Astrocyte of the spinal cord (primary cell): Measurements from ENCODE around the gene SCAP.
A peak's percentile ranks its signal among the peaks of the same experiment; 100 is the strongest.

ENCODE experiments used
- DNase-seq: peaks from one replicate; pipeline ENCODE4 v3.0.0; 2011; ENCODE audit warnings: low read depth, low spot score
- H3K4me3 ChIP-seq: 2 replicates; pipeline ENCODE4 v1.5.1; 2011; ENCODE audit warnings: low read depth, mild to moderate bottlenecking, low read length, moderate library complexity
- in situ Hi-C: cut with HindIII; loops from 2 replicates; pipeline ENCODE4 v1.10.0; 2017; ENCODE audit warnings: low sequenced_read_pairs
- TF ChIP-seq, protein P1 (sequence below): IDR thresholded peaks from 2 replicates; pipeline ENCODE4 v1.5.1; 2012; ENCODE audit warnings: low read depth, mild to moderate bottlenecking, low read length, inconsistent platforms

SCAP gene

DNA sequence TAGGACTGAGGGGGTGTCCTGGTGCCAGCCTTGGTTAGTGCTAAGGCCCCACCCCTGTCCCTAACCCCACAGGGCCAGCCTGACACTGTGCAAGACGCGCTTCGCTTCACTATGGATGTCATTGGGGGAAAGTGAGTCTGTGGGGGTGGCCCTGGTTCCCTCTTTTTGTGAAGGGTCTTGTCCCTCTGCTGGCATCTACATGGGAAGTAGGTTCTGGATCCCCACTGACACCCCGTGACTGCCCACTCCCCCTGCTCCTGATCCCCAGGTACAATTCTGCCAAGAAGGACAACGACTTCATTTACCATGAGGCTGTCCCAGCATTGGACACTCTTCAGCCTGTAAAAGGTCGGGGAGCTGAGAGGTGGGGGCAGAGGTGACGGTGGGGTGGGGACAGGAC is 68.5 kb downstream of the SCAP start:
- no peak overlapping the region for H3K4me3 ChIP-seq
- TF ChIP-seq, protein P1, sequence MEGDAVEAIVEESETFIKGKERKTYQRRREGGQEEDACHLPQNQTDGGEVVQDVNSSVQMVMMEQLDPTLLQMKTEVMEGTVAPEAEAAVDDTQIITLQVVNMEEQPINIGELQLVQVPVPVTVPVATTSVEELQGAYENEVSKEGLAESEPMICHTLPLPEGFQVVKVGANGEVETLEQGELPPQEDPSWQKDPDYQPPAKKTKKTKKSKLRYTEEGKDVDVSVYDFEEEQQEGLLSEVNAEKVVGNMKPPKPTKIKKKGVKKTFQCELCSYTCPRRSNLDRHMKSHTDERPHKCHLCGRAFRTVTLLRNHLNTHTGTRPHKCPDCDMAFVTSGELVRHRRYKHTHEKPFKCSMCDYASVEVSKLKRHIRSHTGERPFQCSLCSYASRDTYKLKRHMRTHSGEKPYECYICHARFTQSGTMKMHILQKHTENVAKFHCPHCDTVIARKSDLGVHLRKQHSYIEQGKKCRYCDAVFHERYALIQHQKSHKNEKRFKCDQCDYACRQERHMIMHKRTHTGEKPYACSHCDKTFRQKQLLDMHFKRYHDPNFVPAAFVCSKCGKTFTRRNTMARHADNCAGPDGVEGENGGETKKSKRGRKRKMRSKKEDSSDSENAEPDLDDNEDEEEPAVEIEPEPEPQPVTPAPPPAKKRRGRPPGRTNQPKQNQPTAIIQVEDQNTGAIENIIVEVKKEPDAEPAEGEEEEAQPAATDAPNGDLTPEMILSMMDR: no peak
- no peak for DNase-seq
- in situ Hi-C loops: no loop called here

DNA sequence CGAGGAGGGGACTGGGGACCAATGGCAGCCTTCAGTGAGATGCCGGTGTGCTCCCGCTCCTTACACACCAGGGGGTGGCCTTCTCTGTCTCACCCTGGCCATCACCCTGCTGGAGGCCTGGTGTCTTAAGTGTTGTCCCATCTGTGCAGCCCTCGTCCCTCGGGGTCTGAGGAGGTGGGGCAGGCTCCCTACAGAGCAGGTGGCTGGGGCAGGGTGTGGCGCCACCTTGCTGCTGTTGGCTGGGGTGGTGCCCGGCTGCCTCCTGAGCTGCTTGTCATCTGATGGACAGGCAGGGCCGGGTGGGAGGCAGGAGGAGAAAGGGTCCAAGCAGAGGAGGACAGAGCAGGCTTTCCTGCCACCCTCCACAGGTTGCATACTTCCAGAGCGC is 69.0 kb downstream of the SCAP start:
- TF ChIP-seq, protein P1: no peak

DNA sequence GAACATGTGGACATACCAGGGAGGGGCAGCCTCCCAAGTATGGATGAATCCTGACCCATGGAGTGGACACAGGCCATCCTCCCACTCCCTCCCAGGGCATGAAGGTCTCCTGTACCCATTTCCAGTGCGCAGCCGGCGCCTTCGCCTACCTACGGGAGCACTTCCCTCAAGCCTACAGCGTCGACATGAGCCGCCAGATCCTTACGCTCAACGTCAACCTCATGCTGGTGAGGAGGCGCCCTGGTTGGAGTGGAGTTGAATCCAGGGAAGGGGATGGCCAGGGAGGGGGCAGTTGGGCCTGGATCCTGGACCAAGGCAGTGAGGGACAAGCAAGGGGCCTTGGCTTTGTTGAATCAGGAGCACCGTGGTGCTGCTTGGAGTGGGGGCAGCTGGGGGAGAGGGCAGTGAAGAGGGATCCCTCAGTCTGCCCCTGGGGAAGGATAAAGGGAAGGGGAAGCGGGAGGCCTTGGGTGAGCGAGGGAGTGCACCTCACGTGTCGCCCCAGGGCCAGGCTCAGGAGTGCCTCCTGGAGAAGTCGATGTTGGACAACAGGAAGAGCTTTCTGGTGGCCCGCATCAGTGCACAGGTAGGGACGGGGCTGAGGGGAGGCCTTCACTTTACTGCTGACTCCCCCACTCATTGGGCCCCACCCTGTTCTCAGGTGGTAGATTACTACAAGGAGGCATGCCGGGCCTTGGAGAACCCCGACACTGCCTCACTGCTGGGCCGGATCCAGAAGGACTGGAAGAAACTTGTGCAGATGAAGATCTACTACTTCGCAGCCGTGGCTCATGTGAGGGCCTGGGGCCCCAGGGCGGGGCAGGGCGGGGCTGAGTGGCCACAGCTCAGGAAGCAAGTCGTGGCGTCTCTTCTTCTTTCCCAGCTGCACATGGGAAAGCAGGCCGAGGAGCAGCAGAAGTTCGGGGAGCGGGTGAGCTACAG is 69.7 kb downstream of the SCAP start:
- no peak for DNase-seq
- in situ Hi-C loops: no loop called here
- no peak overlapping the region for H3K4me3 ChIP-seq
- TF ChIP-seq, protein P1: no peak

More for the DNA sequence above, 69.0 kb downstream of the SCAP start:
- no peak overlapping the region for H3K4me3 ChIP-seq
- no peak for DNase-seq
- in situ Hi-C loops: no loop called here

DNA sequence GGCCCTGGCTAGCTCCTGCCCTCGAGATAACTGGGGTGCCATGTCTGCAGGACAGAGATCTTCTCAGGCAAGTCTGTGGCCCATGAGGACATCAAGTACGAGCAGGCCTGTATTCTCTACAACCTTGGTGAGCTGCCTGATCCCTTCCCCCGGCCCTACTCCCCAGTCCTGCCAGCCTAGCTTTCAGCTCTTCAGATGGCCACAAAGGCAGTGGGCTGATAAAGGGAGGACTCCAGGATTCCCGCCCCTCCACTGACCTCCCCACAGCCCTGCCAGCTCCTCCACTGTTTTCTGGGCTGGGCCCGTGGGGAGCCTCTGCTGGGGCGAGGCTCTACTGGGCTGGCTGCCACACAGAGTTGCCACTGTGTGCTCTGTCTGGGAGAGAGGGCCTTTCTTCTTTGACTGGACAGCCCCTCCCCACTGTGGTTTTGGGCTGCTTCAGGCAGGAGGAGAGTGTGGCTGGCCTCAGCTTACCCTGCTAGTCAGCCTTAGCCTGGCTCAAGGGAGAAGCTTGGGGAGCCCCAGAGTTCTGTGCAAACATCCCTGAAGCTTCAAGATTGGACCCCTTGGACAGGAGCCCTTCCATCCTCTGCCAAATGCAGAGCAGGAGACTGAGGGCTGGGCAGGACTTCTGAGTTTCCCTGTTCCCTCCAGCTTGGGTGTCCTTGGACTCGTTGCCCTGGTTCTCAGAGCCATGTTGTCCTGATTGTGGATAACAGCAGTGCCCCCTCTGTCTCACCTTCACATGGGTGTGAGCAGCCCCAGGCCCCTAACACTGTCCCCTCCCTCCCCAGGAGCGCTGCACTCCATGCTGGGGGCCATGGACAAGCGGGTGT is 70.6 kb downstream of the SCAP start:
- no peak overlapping the region for H3K4me3 ChIP-seq
- in situ Hi-C loops: no loop called here
- TF ChIP-seq, protein P1: no peak
- DNase-seq: peak; percentile 64

DNA sequence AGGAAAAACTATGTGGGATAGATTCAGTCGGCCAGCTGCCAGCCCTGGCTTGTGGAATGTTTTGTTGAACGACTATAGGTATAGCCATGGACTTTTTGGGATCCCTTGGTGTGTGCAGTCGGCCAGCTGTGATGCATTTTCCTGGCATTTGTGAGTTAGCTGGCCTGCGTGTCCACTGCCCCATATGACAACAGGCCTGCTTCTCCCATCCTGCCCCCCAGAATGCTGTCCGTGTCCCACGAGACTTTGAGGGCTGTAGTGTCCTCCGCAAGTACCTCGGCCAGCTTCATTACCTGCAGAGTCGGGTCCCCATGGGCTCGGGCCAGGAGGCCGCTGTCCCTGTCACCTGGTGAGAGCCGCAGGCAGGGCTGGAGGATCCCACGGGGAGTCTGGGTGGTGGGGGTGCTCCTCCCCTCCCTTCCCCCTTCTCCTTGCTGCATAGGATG is 71.3 kb downstream of the SCAP start:
- TF ChIP-seq, protein P1: no peak
- in situ Hi-C loops: no loop called here
- DNase-seq: no peak
- no peak overlapping the region for H3K4me3 ChIP-seq

DNA sequence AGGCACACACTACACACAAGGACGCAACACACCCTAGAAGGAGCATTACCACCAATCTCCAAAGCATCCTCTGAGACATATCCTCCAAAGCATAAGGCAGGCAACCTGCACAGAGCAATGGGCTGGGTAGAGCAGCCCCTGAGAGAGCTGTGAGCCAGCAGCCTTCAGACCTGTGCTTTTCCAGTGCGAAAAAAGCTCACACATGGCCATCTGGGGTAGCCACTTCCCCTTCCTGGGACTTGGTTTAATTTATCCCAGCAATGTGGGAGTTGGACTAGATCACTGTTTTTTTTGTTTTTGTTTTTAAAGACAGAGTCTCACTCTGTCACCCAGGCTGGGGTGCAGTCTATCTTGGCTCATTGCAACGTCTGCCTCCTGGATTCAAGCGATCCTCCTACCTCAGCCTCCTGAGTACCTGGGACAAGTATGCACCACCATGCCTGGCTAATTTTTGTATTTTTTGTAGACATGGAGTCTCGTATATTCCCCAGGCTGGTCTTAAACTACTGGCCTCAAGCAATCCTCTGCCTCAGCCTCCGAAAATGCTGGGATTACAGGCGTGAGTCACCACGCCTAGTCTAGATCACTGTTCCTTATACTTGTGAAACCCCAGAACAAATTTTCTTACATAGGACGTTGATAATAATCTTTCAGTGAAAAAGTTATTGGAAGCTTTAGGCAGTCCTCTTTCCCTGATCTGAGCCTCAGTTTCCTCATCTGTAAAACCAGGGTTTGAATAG is 76.0 kb downstream of the SCAP start:
- DNase-seq: no peak
- no peak overlapping the region for H3K4me3 ChIP-seq
- TF ChIP-seq, protein P1: no peak
- in situ Hi-C loops: no loop called here
